Measurements from ENCODE around the gene ERAS.
"Not testable (repeated sequence)": the region's sequence is repeated elsewhere in the genome, so short reads cannot be mapped to it uniquely, and the experiment has no call there.

The ERAS gene

DNA sequence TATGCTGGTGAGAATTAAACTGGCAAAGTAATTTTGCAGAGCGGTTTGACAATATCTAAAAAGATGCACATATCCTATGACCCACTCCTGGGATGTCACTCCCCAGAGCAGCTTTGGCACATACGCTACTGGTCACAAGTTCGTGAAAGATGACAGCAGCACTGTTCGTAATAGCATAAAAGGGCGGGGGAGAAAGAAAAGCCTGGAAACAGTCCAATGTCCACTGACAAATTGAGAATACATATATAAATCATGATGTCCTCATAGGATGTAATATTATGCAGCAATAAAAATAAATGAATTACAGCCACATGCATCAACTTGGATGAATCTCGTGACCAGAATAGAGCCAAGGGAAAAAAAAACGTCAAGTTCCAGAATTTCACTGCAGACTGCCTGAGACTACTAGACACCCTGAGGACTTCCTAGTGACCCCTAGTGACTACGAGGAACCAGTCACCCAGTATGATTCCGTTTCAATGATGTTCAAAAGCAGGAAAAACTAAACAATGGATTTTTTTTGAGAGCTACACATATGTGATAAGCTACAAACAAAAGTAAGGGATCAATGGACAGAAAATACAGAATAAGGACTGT lies 7.3 kb downstream of the ERAS start:
- FAIRE-seq = no peak

- FAIRE-seq = no peak
Measured at GRCh38 chrX:48834383-48834709, 8.0 kb downstream of the ERAS start.

- no peak for FAIRE-seq
Measured at GRCh38 chrX:48835524-48836329, 9.4 kb downstream of the ERAS start, which contains the start of gene PCSK1N. Gene PCSK1N, minus strand, starts transcription at chrX:48835610. Its CDS starts 78 bp downstream, at chrX:48835532.

GRCh38 chrX:48839686-48840085 lies 13.4 kb downstream of the ERAS start:
- no peak for FAIRE-seq

DNA sequence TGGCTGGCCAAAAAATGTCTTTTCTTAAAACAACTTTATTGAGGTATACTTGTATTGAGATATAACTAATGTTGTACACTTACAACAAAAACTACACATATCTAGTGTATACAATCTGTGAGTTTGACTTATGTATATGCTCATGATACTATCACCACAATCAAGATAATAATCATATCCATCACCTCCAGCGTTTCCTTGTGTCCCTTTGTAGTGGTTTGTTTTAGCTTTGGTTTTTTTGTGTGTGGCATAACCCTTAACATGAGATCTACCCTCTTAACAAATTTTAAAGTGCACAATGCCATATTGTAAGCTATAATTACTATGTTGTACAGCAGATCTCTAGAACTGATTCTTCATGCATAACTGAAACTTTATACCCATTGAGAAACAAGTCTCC lies 22.5 kb downstream of the ERAS start:
- no peak for FAIRE-seq

DNA sequence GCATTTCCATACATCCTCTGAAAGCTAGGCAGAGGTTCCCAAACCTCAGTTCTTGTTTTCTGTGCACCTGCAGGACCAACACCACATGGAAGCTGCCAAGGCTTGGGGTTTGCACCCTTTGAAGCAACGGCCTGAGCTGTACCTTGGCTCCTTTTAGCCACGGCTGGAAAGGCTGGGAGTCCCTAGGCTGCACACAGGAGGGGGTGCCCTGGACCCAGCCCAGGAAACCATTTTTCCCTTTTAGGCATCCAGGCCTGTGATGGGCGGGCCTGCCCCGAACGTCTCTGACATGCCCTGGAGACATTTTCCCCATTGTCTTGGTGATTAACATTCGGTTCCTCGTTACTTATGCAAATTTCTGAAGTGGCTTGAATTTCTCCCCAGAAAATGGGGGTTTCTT lies 26.5 kb downstream of the ERAS start:
- no peak for FAIRE-seq

DNA sequence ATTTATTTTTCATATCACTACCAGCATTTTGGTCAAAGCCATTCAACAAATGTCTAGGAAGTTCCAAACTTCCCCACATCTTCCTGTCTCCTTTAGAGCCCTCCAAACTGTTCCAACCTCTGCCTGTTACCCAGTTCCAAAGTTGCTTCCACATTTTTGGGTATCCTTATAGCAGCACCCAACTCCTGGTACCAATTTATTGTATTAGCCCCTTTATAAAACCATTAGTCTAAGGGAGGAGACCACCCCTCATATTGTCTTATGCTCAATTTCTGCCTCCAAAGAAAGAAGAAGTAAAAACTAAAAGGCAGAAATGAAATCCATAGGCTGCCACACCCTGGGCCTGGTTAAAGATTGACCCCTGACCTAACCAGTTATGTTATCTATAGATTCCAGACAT lies 27.2 kb downstream of the ERAS start:
- FAIRE-seq = not testable (repeated sequence)

- FAIRE-seq = not testable (repeated sequence)
Measured at GRCh38 chrX:48854121-48854804, 27.9 kb downstream of the ERAS start.

- no peak for FAIRE-seq
Measured at GRCh38 chrX:48854898-48855297, 28.6 kb downstream of the ERAS start.

DNA sequence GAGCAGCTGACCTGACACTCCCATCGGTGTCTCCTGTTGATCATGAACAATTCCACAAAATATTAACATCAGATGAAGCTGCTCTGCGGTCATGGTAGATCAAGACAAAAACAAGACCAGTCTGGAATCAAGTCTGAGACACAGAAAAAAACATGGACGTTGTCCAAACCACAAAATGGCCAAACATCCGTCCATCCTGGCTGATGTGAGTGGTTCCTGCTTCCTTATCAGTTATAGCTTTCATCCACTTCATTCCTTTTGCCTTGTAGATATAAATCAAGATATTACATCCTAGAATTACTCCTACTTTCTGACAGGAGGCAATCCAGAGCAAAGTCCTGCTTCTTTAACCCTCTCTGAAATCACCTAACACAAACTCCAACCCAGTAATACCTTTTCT lies 37.9 kb downstream of the ERAS start:
- no peak for FAIRE-seq

DNA sequence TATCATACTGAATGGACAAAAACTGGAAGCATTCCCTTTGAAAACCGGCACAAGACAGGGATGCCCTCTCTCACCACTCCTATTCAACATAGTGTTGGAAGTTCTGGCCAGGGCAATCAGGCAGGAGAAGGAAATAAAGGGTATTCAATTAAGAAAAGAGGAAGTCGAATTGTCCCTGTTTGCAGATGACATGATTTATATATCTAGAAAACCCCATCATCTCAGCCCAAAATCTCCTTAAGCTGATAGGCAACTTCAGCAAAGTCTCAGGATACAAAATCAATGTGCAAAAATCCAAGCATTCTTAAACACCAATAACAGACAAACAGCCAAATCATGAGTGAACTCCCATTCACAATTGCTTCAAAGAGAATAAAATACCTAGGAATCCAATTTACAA lies 45.7 kb downstream of the ERAS start:
- not testable (repeated sequence) for FAIRE-seq

GRCh38 chrX:48876944-48877343 lies 50.6 kb downstream of the ERAS start:
- not testable (repeated sequence) for FAIRE-seq

Data from colon (tissue), 2 donors.